GM10266 (cell line): ENCODE data around the gene PPM1D.
A peak's percentile ranks its signal among the peaks of the same experiment; 100 is the strongest.
"Not testable (repeated sequence)": the region's sequence is repeated elsewhere in the genome, so short reads cannot be mapped to it uniquely, and the experiment has no call there.

ENCODE experiments used
- DNase-seq: peaks from one replicate; pipeline ENCODE4 v3.0.0; 2012; ENCODE audit errors: extremely low spot score
- TF ChIP-seq, protein P1 (sequence below): IDR thresholded peaks from 2 replicates; pipeline ENCODE4 v1.5.1; 2012; ENCODE audit warnings: mild to moderate bottlenecking, low read depth; ENCODE audit not compliant: control insufficient read depth, insufficient read depth; ENCODE audit errors: missing control alignments

Gene PPM1D

DNA sequence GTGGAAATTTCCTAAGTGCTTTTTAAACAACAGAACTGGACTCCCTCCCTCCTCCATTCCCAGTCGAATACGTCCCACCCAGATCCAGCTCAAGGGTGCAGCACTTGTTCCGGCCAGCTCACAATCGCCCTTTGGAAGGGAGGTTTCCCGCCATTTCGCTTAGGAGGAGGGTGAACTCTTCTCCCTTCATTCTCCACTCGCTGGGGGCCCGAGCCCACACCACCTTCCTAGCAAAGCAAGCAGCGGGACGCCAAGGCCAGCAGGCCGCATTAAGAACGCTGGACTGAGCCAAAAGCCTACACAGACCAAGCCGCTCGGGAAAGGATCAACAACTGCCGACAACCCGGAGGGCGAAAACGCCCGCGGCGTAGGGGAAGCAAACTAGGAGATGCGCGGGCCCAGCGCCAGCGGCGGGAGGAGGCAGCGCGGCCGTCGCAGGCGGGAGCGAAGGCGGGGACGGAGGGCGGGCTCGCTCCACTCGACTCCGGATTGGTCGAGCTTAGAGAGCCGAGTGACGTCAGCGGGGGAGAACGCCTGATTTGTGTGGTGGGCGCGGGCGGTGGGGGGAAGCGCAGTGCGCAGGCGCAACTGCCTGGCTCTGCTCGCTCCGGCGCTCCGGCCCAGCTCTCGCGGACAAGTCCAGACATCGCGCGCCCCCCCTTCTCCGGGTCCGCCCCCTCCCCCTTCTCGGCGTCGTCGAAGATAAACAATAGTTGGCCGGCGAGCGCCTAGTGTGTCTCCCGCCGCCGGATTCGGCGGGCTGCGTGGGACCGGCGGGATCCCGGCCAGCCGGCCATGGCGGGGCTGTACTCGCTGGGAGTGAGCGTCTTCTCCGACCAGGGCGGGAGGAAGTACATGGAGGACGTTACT is at the start of gene PPM1D:
Gene PPM1D (plus strand): TSS at position 574 of the 870 bp plus-strand sequence. CDS start 222 bp downstream, at position 796.
- TF ChIP-seq, protein P1, sequence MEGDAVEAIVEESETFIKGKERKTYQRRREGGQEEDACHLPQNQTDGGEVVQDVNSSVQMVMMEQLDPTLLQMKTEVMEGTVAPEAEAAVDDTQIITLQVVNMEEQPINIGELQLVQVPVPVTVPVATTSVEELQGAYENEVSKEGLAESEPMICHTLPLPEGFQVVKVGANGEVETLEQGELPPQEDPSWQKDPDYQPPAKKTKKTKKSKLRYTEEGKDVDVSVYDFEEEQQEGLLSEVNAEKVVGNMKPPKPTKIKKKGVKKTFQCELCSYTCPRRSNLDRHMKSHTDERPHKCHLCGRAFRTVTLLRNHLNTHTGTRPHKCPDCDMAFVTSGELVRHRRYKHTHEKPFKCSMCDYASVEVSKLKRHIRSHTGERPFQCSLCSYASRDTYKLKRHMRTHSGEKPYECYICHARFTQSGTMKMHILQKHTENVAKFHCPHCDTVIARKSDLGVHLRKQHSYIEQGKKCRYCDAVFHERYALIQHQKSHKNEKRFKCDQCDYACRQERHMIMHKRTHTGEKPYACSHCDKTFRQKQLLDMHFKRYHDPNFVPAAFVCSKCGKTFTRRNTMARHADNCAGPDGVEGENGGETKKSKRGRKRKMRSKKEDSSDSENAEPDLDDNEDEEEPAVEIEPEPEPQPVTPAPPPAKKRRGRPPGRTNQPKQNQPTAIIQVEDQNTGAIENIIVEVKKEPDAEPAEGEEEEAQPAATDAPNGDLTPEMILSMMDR: no peak
- peak; percentile 99 for DNase-seq

DNA sequence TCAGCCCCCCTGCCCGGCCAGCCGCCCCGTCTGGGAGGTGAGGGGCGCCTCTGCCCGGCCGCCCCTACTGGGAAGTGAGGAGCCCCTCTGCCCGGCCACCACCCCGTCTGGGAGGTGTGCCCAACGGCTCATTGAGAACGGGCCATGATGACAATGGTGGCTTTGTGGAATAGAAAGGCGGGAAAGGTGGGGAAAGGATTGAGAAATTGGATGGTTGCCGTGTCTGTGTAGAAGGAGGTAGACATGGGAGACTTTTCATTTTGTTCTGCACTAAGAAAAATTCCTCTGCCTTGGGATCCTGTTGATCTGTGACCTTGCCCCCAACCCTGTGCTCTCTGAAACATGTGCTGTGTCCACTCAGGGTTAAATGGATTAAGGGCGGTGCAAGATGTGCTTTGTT is 47.7 kb upstream of the PPM1D start:
- DNase-seq: not testable (repeated sequence)

DNA sequence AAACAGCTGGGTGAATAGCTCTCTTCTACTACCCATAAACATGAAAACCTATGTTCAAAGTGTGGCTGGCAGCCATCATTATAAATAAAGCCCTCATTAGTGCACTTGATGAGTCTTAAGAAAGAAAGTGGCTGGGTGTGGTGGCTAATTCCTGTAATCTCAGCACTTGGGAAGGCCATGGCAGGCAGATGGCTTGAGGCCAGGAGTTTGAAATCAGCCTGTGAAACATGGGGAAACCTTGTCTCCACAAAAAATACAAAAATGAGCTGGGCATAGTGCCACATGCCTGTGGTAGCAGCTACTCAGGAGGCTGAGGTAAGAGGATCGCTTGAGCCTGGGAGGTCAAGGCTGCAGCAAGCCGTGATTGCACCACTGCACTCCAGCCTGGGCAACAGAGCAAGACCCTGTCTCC is 45.6 kb upstream of the PPM1D start:
- TF ChIP-seq, protein P1: no peak
- no peak for DNase-seq

DNA sequence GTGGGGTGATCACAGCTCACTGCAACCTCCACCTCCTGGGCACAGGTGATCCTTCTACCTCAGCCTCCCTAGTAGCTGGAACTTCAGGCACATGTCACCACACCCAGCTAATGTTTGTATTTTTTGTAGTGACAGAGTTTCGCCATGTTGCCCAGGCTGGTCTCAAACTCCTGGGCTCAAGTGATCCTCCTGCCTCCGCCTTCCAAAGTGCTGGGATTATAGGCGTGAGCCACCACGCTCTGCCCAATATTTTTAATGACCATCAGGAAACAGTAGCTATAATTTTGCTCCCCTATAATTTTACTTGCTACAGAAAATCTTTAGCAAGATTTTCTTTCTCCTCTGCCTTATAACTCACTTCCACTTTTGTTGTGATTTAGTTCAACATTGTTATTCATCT is 44.2 kb upstream of the PPM1D start:
- no peak for DNase-seq
- TF ChIP-seq, protein P1: no peak

DNA sequence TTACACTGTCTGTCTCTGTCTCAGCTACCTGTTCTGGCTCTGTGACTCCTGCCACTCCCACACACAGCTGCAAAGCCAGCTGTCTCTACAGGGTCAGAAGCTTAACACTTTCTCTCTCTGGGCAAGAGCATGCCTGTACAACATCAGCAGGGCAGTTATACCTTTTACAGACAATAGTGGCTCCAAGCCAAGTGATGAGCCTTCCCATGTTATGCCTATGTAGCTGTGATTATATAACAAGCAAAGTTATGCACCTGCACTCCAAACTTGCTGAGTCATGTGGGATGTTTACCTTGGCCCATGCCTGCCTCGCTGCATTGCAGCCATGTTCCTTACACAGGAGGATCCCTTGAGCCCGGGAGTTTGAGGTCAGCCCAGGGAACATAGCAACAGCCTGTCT is 42.2 kb upstream of the PPM1D start:
- DNase-seq: no peak
- TF ChIP-seq, protein P1: no peak

DNA sequence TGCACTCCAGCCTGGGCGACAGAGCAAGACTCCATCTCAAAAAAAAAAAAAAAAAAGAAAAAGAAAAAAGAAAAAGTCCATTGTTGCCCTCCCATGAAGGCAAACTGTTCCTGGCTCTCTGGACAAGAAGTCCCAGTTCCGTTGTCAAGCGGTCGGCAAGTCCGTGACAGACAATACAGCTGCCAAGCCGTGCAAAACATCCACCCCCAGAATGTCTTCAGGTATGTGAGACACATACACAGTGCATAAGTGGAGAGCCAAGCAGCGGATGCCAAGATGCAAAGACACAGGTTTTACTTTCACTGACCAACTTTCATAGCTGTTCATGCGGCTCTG is 40.4 kb upstream of the PPM1D start:
- TF ChIP-seq, protein P1: no peak
- no peak for DNase-seq

DNA sequence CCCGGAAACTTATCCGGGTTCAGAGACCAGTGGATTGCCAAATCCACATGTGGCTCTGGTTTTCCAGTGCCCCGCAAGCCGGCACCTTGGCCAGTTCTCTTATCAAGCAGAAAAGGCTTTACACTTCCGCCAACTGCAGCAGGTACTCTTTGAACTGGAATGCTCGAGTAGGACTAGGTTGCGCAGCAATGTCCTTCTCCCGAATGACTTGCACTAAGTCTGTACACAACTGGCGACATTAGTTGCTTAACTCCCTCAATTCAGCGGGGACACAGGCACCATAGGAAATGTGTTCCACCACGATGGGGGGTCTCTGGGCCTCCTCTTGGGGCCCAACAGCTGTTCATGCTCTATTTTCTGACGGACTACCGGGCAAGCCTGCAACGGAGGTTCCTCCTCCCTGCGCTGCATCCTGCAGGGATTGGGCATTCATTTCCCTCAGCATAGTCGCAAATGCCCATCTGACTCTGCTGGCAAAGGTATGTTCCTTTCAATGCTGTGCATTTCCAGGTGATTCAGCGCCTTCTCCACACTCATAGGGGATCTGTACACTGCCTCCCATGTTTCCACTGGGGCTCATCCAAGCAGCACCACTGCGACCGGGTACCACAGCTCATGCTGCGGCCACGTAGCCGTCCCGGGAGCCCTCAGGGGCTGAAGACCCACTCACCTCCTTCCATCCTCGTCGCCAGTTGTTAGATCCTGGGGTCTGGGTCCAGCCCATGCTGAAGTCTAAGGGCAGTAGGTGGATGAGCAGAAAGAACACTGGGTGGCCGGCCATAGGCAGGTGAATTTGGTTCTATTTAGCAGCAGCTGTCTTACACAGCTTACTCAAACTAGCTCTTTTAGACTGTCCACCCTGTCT is 39.8 kb upstream of the PPM1D start:
- TF ChIP-seq, protein P1: no peak
- no peak for DNase-seq
